Progenitor cell of endocrine pancreas (in vitro differentiated cells): ENCODE data around the gene CS. TPM values are rescaled to one million over a fixed set of nuclear protein-coding genes. Genes with fewer than 3 reads are reported as not detected.
"Not testable (repeated sequence)": the region's sequence is repeated elsewhere in the genome, so short reads cannot be mapped to it uniquely, and the experiment has no call there.

ENCODE experiments used
- DNase-seq: peaks from one replicate; pipeline ENCODE4 v3.0.0; 2021; ENCODE audit warnings: low spot score; ENCODE audit not compliant: unreplicated experiment
- H3K27ac Mint-ChIP-seq: 2 replicates; pipeline ENCODE4 v1.8.0; 2021; ENCODE audit warnings: mild to moderate bottlenecking, moderate library complexity, mixed read lengths
- H3K27me3 Mint-ChIP-seq: 2 replicates; pipeline ENCODE4 v1.8.0; 2021; ENCODE audit warnings: mixed read lengths
- H3K36me3 Mint-ChIP-seq: 2 replicates; pipeline ENCODE4 v1.8.0; 2022; ENCODE audit warnings: mixed read lengths; ENCODE audit not compliant: insufficient read depth
- H3K4me1 Mint-ChIP-seq: 2 replicates; pipeline ENCODE4 v1.8.0; 2021; ENCODE audit warnings: low read depth, mixed read lengths
- H3K4me3 Mint-ChIP-seq: 2 replicates; pipeline ENCODE4 v1.8.0; 2021; ENCODE audit warnings: low read depth, mild to moderate bottlenecking, moderate library complexity, mixed read lengths
- H3K9me3 Mint-ChIP-seq: 2 replicates; pipeline ENCODE4 v1.8.0; 2021; ENCODE audit warnings: low read depth, mixed read lengths
- total RNA-seq: library from RNA; stranded (reverse); gene quantifications from 2 replicates; pipeline ENCODE4 v1.2.1, GENCODE V29; 2021
- TF ChIP-seq, protein P1 (sequence below): fragments of 200-600 bp; sonication (generic); IDR thresholded peaks from one replicate; pipeline ENCODE4 v1.5.0; 2021; ENCODE audit warnings: antibody characterized with exemption, mild to moderate bottlenecking; ENCODE audit not compliant: unreplicated experiment

Gene CS
- total RNA-seq, 1 donor from 2014 or later, result 216 TPM

DNA sequence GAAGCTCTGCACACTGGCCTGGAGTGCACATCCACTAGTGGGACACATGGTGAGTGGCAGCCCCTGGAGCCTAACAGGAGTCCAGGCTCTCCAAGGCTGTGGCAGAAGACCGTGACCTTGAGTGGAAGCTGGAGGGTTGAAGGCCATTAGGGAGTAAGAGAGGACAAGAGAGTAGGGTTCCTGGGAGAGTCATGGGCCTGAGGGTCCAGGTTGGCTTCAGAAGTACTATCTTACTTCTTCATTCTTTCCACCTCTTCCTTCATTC lies 39.0 kb upstream of the CS start:
- H3K9me3 Mint-ChIP-seq, result no peaks in the 10 kb centered on the region
- no peak overlapping the region for H3K4me3 Mint-ChIP-seq
- no peaks in the 10 kb centered on the region for H3K27me3 Mint-ChIP-seq
- H3K4me1 Mint-ChIP-seq, result peaks cover 1% of the 10 kb centered on the region
- no peak for DNase-seq
- H3K36me3 Mint-ChIP-seq, result peaks cover 5% of the 10 kb centered on the region
- H3K27ac Mint-ChIP-seq, result no peak overlapping the region
- TF ChIP-seq, protein P1, sequence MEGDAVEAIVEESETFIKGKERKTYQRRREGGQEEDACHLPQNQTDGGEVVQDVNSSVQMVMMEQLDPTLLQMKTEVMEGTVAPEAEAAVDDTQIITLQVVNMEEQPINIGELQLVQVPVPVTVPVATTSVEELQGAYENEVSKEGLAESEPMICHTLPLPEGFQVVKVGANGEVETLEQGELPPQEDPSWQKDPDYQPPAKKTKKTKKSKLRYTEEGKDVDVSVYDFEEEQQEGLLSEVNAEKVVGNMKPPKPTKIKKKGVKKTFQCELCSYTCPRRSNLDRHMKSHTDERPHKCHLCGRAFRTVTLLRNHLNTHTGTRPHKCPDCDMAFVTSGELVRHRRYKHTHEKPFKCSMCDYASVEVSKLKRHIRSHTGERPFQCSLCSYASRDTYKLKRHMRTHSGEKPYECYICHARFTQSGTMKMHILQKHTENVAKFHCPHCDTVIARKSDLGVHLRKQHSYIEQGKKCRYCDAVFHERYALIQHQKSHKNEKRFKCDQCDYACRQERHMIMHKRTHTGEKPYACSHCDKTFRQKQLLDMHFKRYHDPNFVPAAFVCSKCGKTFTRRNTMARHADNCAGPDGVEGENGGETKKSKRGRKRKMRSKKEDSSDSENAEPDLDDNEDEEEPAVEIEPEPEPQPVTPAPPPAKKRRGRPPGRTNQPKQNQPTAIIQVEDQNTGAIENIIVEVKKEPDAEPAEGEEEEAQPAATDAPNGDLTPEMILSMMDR, result no peak

GRCh38 chr12:56338308-56339157 lies 38.4 kb upstream of the CS start, which contains the start of gene IL23A:
Gene IL23A, plus strand, starts transcription at chr12:56338884. Its CDS starts 161 bp downstream, at chr12:56339045.
- no peak within 1 kb of the TSS for H3K4me3 Mint-ChIP-seq
- H3K9me3 Mint-ChIP-seq, result no peaks in the 10 kb centered on the region
- no peaks in the 10 kb centered on the region for H3K27me3 Mint-ChIP-seq
- H3K36me3 Mint-ChIP-seq, result peaks cover 5% of the 10 kb centered on the region
- TF ChIP-seq, protein P1, result no peak
- H3K27ac Mint-ChIP-seq, result peak within 1 kb of the TSS; percentile 89
- H3K4me1 Mint-ChIP-seq, result peaks cover 1% of the 10 kb centered on the region
- DNase-seq, result no peak

DNA sequence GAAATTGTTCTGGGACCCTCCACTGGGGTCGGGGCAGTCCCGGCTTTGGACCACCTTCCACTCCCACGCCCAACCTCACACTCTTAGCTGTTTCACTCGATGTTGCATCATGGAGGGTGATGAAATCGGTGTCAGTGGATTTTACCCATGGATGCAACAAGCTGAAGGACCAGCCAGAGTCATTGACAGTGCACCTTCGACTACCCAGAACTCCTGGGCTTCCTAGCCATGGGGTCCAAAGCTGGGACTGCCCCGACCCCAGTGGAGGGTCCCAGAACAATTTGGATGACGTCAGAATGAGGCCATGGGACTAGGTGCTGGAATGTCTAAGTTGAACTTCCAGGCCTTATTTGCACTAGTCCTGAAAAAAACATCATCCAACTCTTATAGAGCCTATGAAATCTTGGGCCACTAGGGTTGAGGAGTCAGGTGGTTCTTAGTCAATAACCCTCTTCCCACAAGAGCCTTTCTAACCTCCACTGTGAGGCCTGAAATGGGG lies 37.7 kb upstream of the CS start:
- H3K4me3 Mint-ChIP-seq, result no peak overlapping the region
- no peaks in the 10 kb centered on the region for H3K36me3 Mint-ChIP-seq
- no peaks in the 10 kb centered on the region for H3K27me3 Mint-ChIP-seq
- no peak for DNase-seq
- TF ChIP-seq, protein P1, result no peak
- H3K27ac Mint-ChIP-seq, result no peak overlapping the region
- H3K9me3 Mint-ChIP-seq, result no peaks in the 10 kb centered on the region
- peaks cover 7% of the 10 kb centered on the region for H3K4me1 Mint-ChIP-seq

DNA sequence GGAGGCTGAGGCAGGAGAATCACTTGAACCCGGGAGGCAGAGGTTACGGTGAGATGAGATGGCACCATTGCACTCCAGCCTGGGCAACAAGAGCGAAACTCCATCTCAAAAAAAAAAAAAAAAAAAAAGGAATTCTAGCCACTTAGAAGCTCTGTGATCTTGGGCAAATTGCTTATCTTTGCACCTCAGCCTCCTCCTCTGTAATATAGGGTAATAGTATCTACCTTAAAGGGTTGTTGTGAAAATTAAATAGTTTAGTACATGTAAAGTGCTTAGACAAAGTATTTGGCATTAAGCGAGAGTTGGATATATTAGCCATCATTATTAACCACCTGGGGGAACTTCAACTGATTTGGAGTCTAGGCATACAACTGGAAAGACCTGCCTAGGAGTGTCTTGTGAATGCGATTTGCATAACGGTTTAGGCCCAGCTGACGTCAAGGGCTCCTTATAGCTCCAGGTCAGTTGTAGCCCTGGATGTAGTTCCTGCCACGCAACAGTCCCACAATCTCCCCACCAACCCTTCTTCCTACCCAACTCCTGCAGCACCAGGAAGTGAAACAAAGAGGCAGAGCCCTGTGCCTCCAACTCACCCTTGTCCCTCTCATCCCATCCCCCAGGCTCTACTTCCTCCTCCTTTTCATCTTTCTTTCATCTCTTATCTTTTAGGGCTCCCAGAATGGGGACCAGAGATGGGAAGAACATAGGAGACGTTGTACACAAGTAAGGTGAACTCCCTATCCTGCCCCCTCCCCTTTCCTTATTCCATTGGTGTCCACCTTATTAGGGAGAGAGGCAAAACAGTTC lies 36.4 kb upstream of the CS start:
- H3K36me3 Mint-ChIP-seq, result no peaks in the 10 kb centered on the region
- DNase-seq, result no peak
- TF ChIP-seq, protein P1, result no peak
- H3K4me3 Mint-ChIP-seq, result no peak overlapping the region
- no peaks in the 10 kb centered on the region for H3K27me3 Mint-ChIP-seq
- H3K9me3 Mint-ChIP-seq, result no peaks in the 10 kb centered on the region
- no peak overlapping the region for H3K27ac Mint-ChIP-seq
- peaks cover 9% of the 10 kb centered on the region for H3K4me1 Mint-ChIP-seq

DNA sequence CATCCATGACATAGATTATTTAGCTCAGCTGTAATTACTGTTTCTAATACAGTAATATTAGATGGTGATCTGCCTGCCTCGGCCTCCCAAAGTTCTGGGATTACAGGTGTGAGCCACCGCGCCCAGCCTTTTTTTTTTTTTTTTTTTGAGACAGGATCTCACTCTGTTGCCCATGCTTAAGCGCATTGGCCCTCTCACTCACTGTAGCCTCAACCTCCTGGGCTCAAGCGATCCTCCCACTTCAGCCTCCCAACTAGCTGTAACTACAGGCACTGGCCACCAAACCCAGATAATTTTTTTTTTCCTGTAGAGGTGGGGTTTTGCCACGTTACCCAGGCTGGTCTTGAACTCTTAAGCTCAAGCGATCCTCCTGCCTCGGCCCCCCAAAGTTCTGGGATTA lies 35.4 kb upstream of the CS start:
- not testable (repeated sequence) for DNase-seq, H3K36me3 Mint-ChIP-seq

More for the DNA sequence above, 35.4 kb upstream of the CS start:
- H3K27me3 Mint-ChIP-seq, H3K9me3 Mint-ChIP-seq, H3K4me3 Mint-ChIP-seq, H3K4me1 Mint-ChIP-seq, H3K27ac Mint-ChIP-seq: not testable (repeated sequence)
